Spleen (tissue), 11 donors: ENCODE data around the gene OXNAD1. TPM values are rescaled to one million over a fixed set of nuclear protein-coding genes. Genes with fewer than 3 reads are reported as not detected.
"Not testable (repeated sequence)": the region's sequence is repeated elsewhere in the genome, so short reads cannot be mapped to it uniquely, and the experiment has no call there.

ENCODE experiments used
- DNase-seq: peaks from one replicate; pipeline ENCODE4 v3.0.0-alpha.2; 2020
- H3K27ac ChIP-seq, 8 donors: fragments of 200-600 bp; sonication (generic) in 7 of 8; 1 replicate in 4 of 8; 2 replicates in 4 of 8; pipeline versions ENCODE4 v1.5.0 to v1.8.0; 2016 to 2021; ENCODE audit warnings: inconsistent platforms in 4 of 8, mild to moderate bottlenecking in 4 of 8, moderate library complexity in 1 of 8
- H3K27me3 ChIP-seq, 7 donors: fragments of 200-600 bp; sonication (generic) in 6 of 7; replicated peaks in 1 of 7; 1 replicate in 4 of 7; 2 replicates in 3 of 7; pipeline versions ENCODE4 v1.5.0 to v1.8.0; 2016 to 2021; ENCODE audit warnings: inconsistent platforms in 3 of 7, mild to moderate bottlenecking in 1 of 7
- H3K36me3 ChIP-seq, 6 donors: fragments of 200-600 bp; sonication (generic) in 5 of 6; 1 replicate in 4 of 6; 2 replicates in 2 of 6; pipeline versions ENCODE4 v1.5.0 to v1.8.0; 2016 to 2021; ENCODE audit warnings: inconsistent platforms in 2 of 6
- H3K4me1 ChIP-seq, 6 donors: fragments of 200-600 bp; sonication (generic) in 5 of 6; 1 replicate in 3 of 6; 2 replicates in 3 of 6; pipeline versions ENCODE4 v1.5.0 to v1.8.0; 2016 to 2021; ENCODE audit warnings: inconsistent platforms in 3 of 6
- H3K4me3 ChIP-seq, 8 donors: fragments of 200-600 bp; sonication (generic) in 7 of 8; 1 replicate in 4 of 8; 2 replicates in 4 of 8; pipeline versions ENCODE4 v1.5.0 to v1.8.0; 2016 to 2021; ENCODE audit warnings: inconsistent platforms in 4 of 8, mild to moderate bottlenecking in 4 of 8, moderate library complexity in 2 of 8
- H3K9me3 ChIP-seq, 8 donors: fragments of 200-600 bp; sonication (generic) in 7 of 8; 1 replicate in 4 of 8; 2 replicates in 4 of 8; pipeline versions ENCODE4 v1.5.0 to v1.8.0; 2016 to 2021; ENCODE audit warnings: inconsistent platforms in 4 of 8
- POLR2A ChIP-seq, 3 donors: fragments of 450-650 bp; IDR thresholded peaks; one replicate each; pipeline ENCODE4 v1.5.1; 2017; ENCODE audit warnings: antibody characterized with exemption in 3 of 3, mild to moderate bottlenecking in 1 of 3
- POLR2AphosphoS5 ChIP-seq, 3 donors: sonication (generic); formaldehyde crosslinking; IDR thresholded peaks; one replicate each; pipeline ENCODE4 v1.5.1; 2017; ENCODE audit warnings: antibody characterized with exemption in 3 of 3
- WGBS, 5 donors: extraction: QIAGEN DNeasy Blood & Tissue Kit in 3 of 5; methylation state at CpG; one replicate each; pipeline versions ENCODE4 v1.1.5 to v1.1.7; 2013 to 2018; 5-methylcytosine and 5-hydroxymethylcytosine counted together
- intact Hi-C: fragments of 100-400 bp; cut with DNase I; formaldehyde crosslinking; loops from one replicate; pipeline ENCODE4 v1.15.0; 2023; ENCODE audit warnings: low total_unique reads
- polyA plus RNA-seq, 3 donors: library from polyadenylated mRNA; stranded (reverse); fragments of 200-250 nt; gene quantifications; one replicate each; pipeline ENCODE4 v1.2.1, GENCODE V29; 2013
- total RNA-seq, 7 donors: library from RNA; depleted of rRNA in 3 of 7; stranded (reverse); fragments of >200 nt in 3 of 7; fragmentation: NEBNext Ultra II Directional in 4 of 7; extraction: Animal tissue kit (Norgen Biotek cat#: 25700) in 4 of 7; gene quantifications; one replicate each; pipeline versions ENCODE4 v1.1.0 to v1.2.1, GENCODE V29; 2016 to 2021
- TF ChIP-seq, protein P1 (sequence below), 11 experiments: fragments of 200-600 bp in 7 of 11; fragments of 450-650 bp in 4 of 11; sonication (generic) in 4 of 11; IDR thresholded peaks in 8 of 11; conservative IDR thresholded peaks in 3 of 11; 1 replicate in 7 of 11; 2 replicates in 4 of 11; pipeline versions ENCODE4 v1.4.0 to v1.8.0; 2016 to 2021; ENCODE audit warnings: antibody characterized with exemption in 11 of 11, inconsistent platforms in 4 of 11, mild to moderate bottlenecking in 1 of 11
- donor health status: healthy with polysubstance abuse.
- donor health status: DM: no; HTN: no; CAD: no; lungs with moderate emphysema.
- donor health status: DM: no; HTN: no; CAD: no.
- donor health status: Bipolar disorder and iron deficiency.
- donor health status: healthy.
- donor health status: DM: no; HTN: no; CAD: no.
- donor health status: DM: yes; HTN: yes; CAD: no.

The OXNAD1 gene
- total and polyA plus RNA-seq, 10 donors = 4.2 to 30.6 (median 20.1) TPM

DNA sequence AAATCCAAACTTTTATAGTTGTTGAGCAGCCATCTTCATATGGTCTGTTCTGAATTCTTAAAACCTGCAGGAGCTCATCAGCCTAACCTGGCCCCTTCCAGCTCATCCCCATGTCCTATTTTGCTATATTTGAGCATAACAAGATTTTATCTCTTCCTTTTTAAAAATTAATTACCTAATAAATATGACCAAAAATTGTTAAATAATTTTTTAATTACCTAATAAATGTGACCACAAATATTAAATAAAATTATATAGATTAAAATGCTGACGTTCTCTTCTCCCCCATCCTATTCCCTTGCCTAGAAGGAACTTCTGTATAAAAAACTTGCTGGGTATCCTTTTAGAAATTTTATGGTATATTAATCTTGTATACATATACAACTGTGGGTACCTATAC lies 43.7 kb downstream of the OXNAD1 start:
- peaks cover 19 to 96% (median 42%) of the 10 kb centered on the region in 6 donors for H3K4me1 ChIP-seq
- TF ChIP-seq, protein P1, sequence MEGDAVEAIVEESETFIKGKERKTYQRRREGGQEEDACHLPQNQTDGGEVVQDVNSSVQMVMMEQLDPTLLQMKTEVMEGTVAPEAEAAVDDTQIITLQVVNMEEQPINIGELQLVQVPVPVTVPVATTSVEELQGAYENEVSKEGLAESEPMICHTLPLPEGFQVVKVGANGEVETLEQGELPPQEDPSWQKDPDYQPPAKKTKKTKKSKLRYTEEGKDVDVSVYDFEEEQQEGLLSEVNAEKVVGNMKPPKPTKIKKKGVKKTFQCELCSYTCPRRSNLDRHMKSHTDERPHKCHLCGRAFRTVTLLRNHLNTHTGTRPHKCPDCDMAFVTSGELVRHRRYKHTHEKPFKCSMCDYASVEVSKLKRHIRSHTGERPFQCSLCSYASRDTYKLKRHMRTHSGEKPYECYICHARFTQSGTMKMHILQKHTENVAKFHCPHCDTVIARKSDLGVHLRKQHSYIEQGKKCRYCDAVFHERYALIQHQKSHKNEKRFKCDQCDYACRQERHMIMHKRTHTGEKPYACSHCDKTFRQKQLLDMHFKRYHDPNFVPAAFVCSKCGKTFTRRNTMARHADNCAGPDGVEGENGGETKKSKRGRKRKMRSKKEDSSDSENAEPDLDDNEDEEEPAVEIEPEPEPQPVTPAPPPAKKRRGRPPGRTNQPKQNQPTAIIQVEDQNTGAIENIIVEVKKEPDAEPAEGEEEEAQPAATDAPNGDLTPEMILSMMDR (IDR thresholded peaks at IDR 0.05 in 8 of 11, conservative IDR thresholded peaks at IDR 0.05 in 3 of 11) = no peak
- TF ChIP-seq POLR2A (IDR thresholded peaks at IDR 0.05) (no peak), POLR2AphosphoS5 (IDR thresholded peaks at IDR 0.05) (no peak)
- peaks cover 0 to 83% (median 5%) of the 10 kb centered on the region in 6 donors for H3K36me3 ChIP-seq
- intact Hi-C loops = no loop called here
- H3K27me3 ChIP-seq = no peaks in the 10 kb centered on the region
- no peak overlapping the region for H3K4me3 ChIP-seq
- H3K9me3 ChIP-seq = no peaks in the 10 kb centered on the region
- WGBS, 5 donors = 89 to 98% (median 93%) methylated on average over 1 of the region's 1 CpG
- peak overlapping the region in 1 of 8 donors; percentile 65 for H3K27ac ChIP-seq
- no peak for DNase-seq

DNA sequence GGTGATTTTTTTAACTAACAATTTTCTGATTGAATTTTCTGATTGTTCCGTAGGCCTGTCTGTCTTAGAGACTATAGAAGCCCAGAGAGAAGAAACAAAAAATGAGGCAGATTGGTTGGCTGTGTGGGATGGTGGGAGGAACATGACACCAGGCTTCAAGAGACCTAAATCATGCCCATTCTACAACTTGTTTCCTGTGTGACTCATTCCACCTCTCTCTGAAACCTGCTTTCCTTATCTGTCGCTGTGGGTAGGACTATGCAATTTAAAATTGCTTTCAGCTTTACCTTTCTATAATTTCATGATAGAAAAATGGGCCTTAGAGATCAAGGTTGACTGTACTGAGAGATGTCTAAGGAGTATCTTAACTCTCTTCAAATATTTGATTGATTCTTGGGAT lies 44.5 kb downstream of the OXNAD1 start:
- peak overlapping the region in 5 of 8 donors; percentile 25 to 82 (median 65) for H3K27ac ChIP-seq
- TF ChIP-seq, protein P1 (IDR thresholded peaks at IDR 0.05 in 8 of 11, conservative IDR thresholded peaks at IDR 0.05 in 3 of 11) = no peak
- TF ChIP-seq POLR2AphosphoS5 (IDR thresholded peaks at IDR 0.05) (no peak), POLR2A (IDR thresholded peaks at IDR 0.05) (no peak)
- peaks cover 0 to 83% (median 6%) of the 10 kb centered on the region in 6 donors for H3K36me3 ChIP-seq
- intact Hi-C loops = no loop called here
- no peaks in the 10 kb centered on the region for H3K9me3 ChIP-seq
- no peaks in the 10 kb centered on the region for H3K27me3 ChIP-seq
- WGBS, 5 donors = 20 to 60% (median 36%) methylated on average over 1 to 2 of the region's 2 CpGs
- H3K4me3 ChIP-seq = no peak overlapping the region
- H3K4me1 ChIP-seq = peaks cover 14 to 96% (median 49%) of the 10 kb centered on the region in 6 donors
- DNase-seq = no peak

DNA sequence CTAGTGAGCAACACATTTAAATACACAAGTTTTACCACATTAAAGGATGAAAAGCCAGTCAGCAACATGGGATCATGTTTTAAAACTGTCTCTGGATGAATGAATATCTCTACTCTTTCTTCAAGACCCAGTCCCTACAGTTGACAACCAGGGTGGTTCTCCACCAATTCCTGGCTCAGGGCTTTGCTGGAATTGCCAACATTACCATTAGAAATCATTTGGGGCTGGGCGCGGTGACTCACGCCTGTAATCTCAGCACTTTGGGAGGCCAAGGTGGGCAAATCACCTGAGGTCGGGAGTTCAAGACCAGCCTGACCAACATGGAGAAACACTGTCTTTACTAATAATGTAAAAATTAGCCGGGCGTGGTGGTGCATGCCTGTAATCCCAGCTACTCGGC lies 45.5 kb downstream of the OXNAD1 start:
- WGBS, 5 donors = 88 to 98% (median 94%) methylated on average over 7 of the region's 7 CpGs
- peaks cover 0 to 83% (median 9%) of the 10 kb centered on the region in 6 donors for H3K36me3 ChIP-seq
- H3K4me3 ChIP-seq, H3K9me3 ChIP-seq, DNase-seq, intact Hi-C loops, H3K27me3 ChIP-seq: not testable (repeated sequence)
- H3K4me1 ChIP-seq = peaks cover 17 to 93% (median 45%) of the 10 kb centered on the region in 6 donors
- H3K27ac ChIP-seq = peak overlapping the region in 4 of 8 donors; percentile 29 to 82 (median 68)

DNA sequence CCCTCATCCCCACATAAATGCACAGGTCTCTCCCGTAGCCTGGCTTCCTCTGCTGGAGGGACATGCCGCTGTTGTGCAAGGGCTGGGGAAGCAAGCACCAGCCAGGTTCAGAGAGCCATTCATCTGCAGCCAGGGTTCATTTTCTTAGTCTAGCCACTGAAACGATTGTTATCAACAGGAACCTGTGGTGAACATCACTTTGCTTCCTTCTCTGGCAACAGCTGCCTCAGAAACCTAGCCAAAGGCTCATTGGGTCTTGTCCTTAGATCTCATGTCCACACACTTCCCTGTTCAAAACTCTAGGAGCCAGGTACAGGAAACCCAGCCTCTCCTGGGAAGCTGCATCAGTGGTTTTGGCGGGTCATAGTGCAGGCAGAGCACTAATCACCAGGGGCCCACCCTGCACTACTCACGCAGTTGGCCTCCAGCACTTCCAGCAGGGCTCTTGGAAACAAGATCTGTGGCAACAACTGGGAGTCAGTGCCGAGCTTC lies 47.0 kb downstream of the OXNAD1 start:
- no peaks in the 10 kb centered on the region for H3K27me3 ChIP-seq
- H3K9me3 ChIP-seq = no peaks in the 10 kb centered on the region
- peak overlapping the region; percentile 37 to 85 (median 70) for H3K27ac ChIP-seq
- peaks cover 17 to 93% (median 48%) of the 10 kb centered on the region in 6 donors for H3K4me1 ChIP-seq
- intact Hi-C loops = no loop called here
- TF ChIP-seq, protein P1 (IDR thresholded peaks at IDR 0.05 in 8 of 11, conservative IDR thresholded peaks at IDR 0.05 in 3 of 11) = no peak
- no peak for TF ChIP-seq POLR2A (IDR thresholded peaks at IDR 0.05)
- peak in 2 of 3 donors; percentile 34 to 58 for TF ChIP-seq POLR2AphosphoS5 (IDR thresholded peaks at IDR 0.05)
- 4 to 31% (median 19%) methylated on average over 6 of the region's 6 CpGs for WGBS, 5 donors
- no peak overlapping the region for H3K4me3 ChIP-seq
- no peak for DNase-seq
- peaks cover 0 to 86% (median 20%) of the 10 kb centered on the region in 6 donors for H3K36me3 ChIP-seq
